ENCODE results near the gene HDAC4.
A peak's percentile ranks its signal among the peaks of the same experiment; 100 is the strongest.

The HDAC4 gene

GRCh38 chr2:239035361-239035814 is 365.4 kb downstream of the HDAC4 start:
- Histone ChIP-seq H4K20me1 (ENCODE audit: low read depth, low read length) (no peaks in the 10 kb centered on the region), H2AFZ (ENCODE audit: low read depth, low read length, severe bottlenecking) (no peak overlapping the region), H3K9me2 (replicated peaks; ENCODE audit: insufficient read depth, low read length) (no peaks in the 10 kb centered on the region), H3K27me3 (ENCODE audit: low read length) (no peaks in the 10 kb centered on the region), H3K36me3 (ENCODE audit: low read length) (no peaks in the 10 kb centered on the region), H3K9me3 (ENCODE audit: insufficient read depth, low read length) (no peaks in the 10 kb centered on the region), H3F3A (ENCODE audit: insufficient read depth) (no peaks in the 10 kb centered on the region), H3K4me2 (ENCODE audit: low read depth, low read length, poor library complexity, severe bottlenecking) (no peak overlapping the region), H3K79me2 (ENCODE audit: insufficient read depth, low read length) (no peaks in the 10 kb centered on the region), H3K9ac (ENCODE audit: low read length) (no peak overlapping the region), H3K4me3 (ENCODE audit: insufficient read depth, low read length, poor library complexity, severe bottlenecking) (no peak overlapping the region), H3K27ac (ENCODE audit: low read depth, low read length) (no peak overlapping the region)
- TF ChIP-seq CTCF (IDR thresholded peaks at IDR 0.05; ENCODE audit: insufficient read depth, low read length, poor library complexity, severe bottlenecking) (peak; percentile 31), EZH2phosphoT487 (conservative IDR thresholded peaks at IDR 0.05; ENCODE audit: low read length) (no peak)

GRCh38 chr2:239034561-239035341 is 366.1 kb downstream of the HDAC4 start:
- H3K4me2 ChIP-seq (ENCODE audit: low read depth, low read length, poor library complexity, severe bottlenecking): no peak overlapping the region
- no peaks in the 10 kb centered on the region for H3K36me3 ChIP-seq (ENCODE audit: low read length)
- no peaks in the 10 kb centered on the region for H3K27me3 ChIP-seq (ENCODE audit: low read length)
- no peak overlapping the region for H2AFZ ChIP-seq (ENCODE audit: low read depth, low read length, severe bottlenecking)
- H3K79me2 ChIP-seq (ENCODE audit: insufficient read depth, low read length): no peaks in the 10 kb centered on the region
- H3K27ac ChIP-seq (ENCODE audit: low read depth, low read length): no peak overlapping the region
- H3K9me3 ChIP-seq (ENCODE audit: insufficient read depth, low read length): no peaks in the 10 kb centered on the region
- H4K20me1 ChIP-seq (ENCODE audit: low read depth, low read length): no peaks in the 10 kb centered on the region
- no peaks in the 10 kb centered on the region for H3K9me2 ChIP-seq (replicated peaks; ENCODE audit: insufficient read depth, low read length)
- no peak for TF ChIP-seq CTCF (IDR thresholded peaks at IDR 0.05; ENCODE audit: insufficient read depth, low read length, poor library complexity, severe bottlenecking)
- no peak for TF ChIP-seq EZH2phosphoT487 (conservative IDR thresholded peaks at IDR 0.05; ENCODE audit: low read length)
- H3F3A ChIP-seq (ENCODE audit: insufficient read depth): no peaks in the 10 kb centered on the region
- H3K4me3 ChIP-seq (ENCODE audit: insufficient read depth, low read length, poor library complexity, severe bottlenecking): no peak overlapping the region
- H3K9ac ChIP-seq (ENCODE audit: low read length): no peak overlapping the region

- no peaks in the 10 kb centered on the region for H4K20me1 ChIP-seq (ENCODE audit: low read depth, low read length)
These were observed 366.8 kb downstream of the HDAC4 start for GRCh38 chr2:239033801-239034560.

More at GRCh38 chr2:239033801-239034560, 366.8 kb downstream of the HDAC4 start:
- Histone ChIP-seq H3F3A (ENCODE audit: insufficient read depth) (no peaks in the 10 kb centered on the region), H3K4me3 (ENCODE audit: insufficient read depth, low read length, poor library complexity, severe bottlenecking) (no peak overlapping the region), H3K27ac (ENCODE audit: low read depth, low read length) (no peak overlapping the region), H3K27me3 (ENCODE audit: low read length) (no peaks in the 10 kb centered on the region), H2AFZ (ENCODE audit: low read depth, low read length, severe bottlenecking) (no peak overlapping the region), H3K4me2 (ENCODE audit: low read depth, low read length, poor library complexity, severe bottlenecking) (no peak overlapping the region), H3K79me2 (ENCODE audit: insufficient read depth, low read length) (no peaks in the 10 kb centered on the region), H3K9ac (ENCODE audit: low read length) (no peak overlapping the region), H3K36me3 (ENCODE audit: low read length) (no peaks in the 10 kb centered on the region), H3K9me2 (replicated peaks; ENCODE audit: insufficient read depth, low read length) (no peaks in the 10 kb centered on the region), H3K9me3 (ENCODE audit: insufficient read depth, low read length) (no peaks in the 10 kb centered on the region)
- TF ChIP-seq EZH2phosphoT487 (conservative IDR thresholded peaks at IDR 0.05; ENCODE audit: low read length) (no peak), CTCF (IDR thresholded peaks at IDR 0.05; ENCODE audit: insufficient read depth, low read length, poor library complexity, severe bottlenecking) (no peak)
